ENCODE data around the gene SMIM34.
"Not testable (repeated sequence)": the region's sequence is repeated elsewhere in the genome, so short reads cannot be mapped to it uniquely, and the experiment has no call there.

DNA sequence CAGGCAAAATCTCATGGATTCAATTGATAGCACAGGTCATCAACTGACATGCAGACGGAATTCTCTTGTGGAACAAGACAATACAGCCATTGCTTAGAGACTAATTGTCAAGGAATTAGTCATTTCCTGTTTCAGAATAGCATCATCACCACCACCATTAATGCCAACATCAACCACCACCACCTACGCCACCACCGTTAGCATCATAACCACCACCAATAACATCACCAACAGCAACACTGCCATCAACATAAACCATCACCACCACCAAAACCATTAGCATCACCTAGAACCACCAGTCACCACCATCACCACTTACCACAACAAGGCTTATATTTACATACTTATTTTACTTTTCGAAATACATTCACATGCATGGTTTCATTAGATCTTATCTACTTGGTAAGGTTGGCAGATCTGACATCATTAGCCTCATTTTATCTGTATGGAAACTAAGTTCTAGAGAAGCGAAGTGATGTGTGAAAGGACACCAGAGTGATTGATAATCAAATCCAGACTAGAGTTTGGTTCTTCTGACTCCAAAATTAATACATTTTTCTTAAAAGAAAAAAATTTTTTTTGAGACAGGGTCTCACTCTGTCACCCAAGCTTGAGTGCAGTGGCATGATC, 6.2 kb downstream of the SMIM34 start:
- TF ChIP-seq, protein P1, sequence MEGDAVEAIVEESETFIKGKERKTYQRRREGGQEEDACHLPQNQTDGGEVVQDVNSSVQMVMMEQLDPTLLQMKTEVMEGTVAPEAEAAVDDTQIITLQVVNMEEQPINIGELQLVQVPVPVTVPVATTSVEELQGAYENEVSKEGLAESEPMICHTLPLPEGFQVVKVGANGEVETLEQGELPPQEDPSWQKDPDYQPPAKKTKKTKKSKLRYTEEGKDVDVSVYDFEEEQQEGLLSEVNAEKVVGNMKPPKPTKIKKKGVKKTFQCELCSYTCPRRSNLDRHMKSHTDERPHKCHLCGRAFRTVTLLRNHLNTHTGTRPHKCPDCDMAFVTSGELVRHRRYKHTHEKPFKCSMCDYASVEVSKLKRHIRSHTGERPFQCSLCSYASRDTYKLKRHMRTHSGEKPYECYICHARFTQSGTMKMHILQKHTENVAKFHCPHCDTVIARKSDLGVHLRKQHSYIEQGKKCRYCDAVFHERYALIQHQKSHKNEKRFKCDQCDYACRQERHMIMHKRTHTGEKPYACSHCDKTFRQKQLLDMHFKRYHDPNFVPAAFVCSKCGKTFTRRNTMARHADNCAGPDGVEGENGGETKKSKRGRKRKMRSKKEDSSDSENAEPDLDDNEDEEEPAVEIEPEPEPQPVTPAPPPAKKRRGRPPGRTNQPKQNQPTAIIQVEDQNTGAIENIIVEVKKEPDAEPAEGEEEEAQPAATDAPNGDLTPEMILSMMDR (conservative IDR thresholded peaks at IDR 0.05), result not testable (repeated sequence)
- TF ChIP-seq ZFX (IDR thresholded peaks at IDR 0.05), result not testable (repeated sequence)

Measured in C4-2B (cell line).